HG03045 (cell line): ENCODE results near the gene NKIRAS1.
"Not testable (repeated sequence)": the region's sequence is repeated elsewhere in the genome, so short reads cannot be mapped to it uniquely, and the experiment has no call there.

Experiments used
- ATAC-seq: cut with Tn5 transposase; IDR thresholded peaks from one replicate; pipeline ENCODE4 v1.9.1; 2021; ENCODE audit warnings: mild to moderate bottlenecking, moderate library complexity; ENCODE audit not compliant: unreplicated experiment

The NKIRAS1 gene

GRCh38 chr3:23941440-23941839, 24.6 kb upstream of the NKIRAS1 start:
- ATAC-seq, result no peak

- no peak for ATAC-seq
These were observed 24.0 kb upstream of the NKIRAS1 start for GRCh38 chr3:23940775-23941174.

- no peak for ATAC-seq
These were observed 21.9 kb upstream of the NKIRAS1 start for GRCh38 chr3:23938688-23939087.

GRCh38 chr3:23937296-23937695, 20.5 kb upstream of the NKIRAS1 start:
- no peak for ATAC-seq

- ATAC-seq, result no peak
These were observed 17.5 kb upstream of the NKIRAS1 start for GRCh38 chr3:23934253-23934652.

- no peak for ATAC-seq
These were observed 15.8 kb upstream of the NKIRAS1 start for GRCh38 chr3:23932571-23932970.

- no peak for ATAC-seq
These were observed 14.8 kb upstream of the NKIRAS1 start for GRCh38 chr3:23931597-23931996.

GRCh38 chr3:23928524-23928923, 11.7 kb upstream of the NKIRAS1 start:
- no peak for ATAC-seq

GRCh38 chr3:23926736-23927135, 9.9 kb upstream of the NKIRAS1 start:
- ATAC-seq, result no peak

GRCh38 chr3:23926246-23926645, 9.5 kb upstream of the NKIRAS1 start:
- no peak for ATAC-seq

GRCh38 chr3:23923786-23924185, 7.0 kb upstream of the NKIRAS1 start:
- no peak for ATAC-seq

GRCh38 chr3:23921052-23921511, 4.3 kb upstream of the NKIRAS1 start:
- ATAC-seq, result no peak

- ATAC-seq, result no peak
These were observed 3.4 kb upstream of the NKIRAS1 start for GRCh38 chr3:23920151-23920655.

- no peak for ATAC-seq
These were observed 2.8 kb upstream of the NKIRAS1 start for GRCh38 chr3:23919628-23920027.

- ATAC-seq, result not testable (repeated sequence)
These were observed 1.5 kb upstream of the NKIRAS1 start for GRCh38 chr3:23918331-23918730.

GRCh38 chr3:23917679-23918303, 1.0 kb upstream of the NKIRAS1 start:
- not testable (repeated sequence) for ATAC-seq

GRCh38 chr3:23916152-23916885, 471 bp downstream of the NKIRAS1 start:
- peak; percentile 42 for ATAC-seq

- no peak for ATAC-seq
These were observed 1.2 kb downstream of the NKIRAS1 start for GRCh38 chr3:23915537-23916108.

GRCh38 chr3:23913873-23914743, 2.7 kb downstream of the NKIRAS1 start:
- no peak for ATAC-seq

- ATAC-seq, result no peak
These were observed 3.6 kb downstream of the NKIRAS1 start for GRCh38 chr3:23913182-23913581.

GRCh38 chr3:23912335-23912734, 4.5 kb downstream of the NKIRAS1 start:
- ATAC-seq, result not testable (repeated sequence)
